Gastroesophageal sphincter (tissue), 4 donors: ENCODE data around the gene C12orf75. TPM values are rescaled to one million over a fixed set of nuclear protein-coding genes. Genes with fewer than 3 reads are reported as not detected.

Experiments used
- ATAC-seq: fragments of 150-250 bp; one replicate; pipeline ENCODE4 v1.9.1; 2016; ENCODE audit warnings: mild to moderate bottlenecking, moderate library complexity
- H3K27ac ChIP-seq, 4 donors: fragments of 200-600 bp; sonication (generic) in 3 of 4; 1 replicate in 3 of 4; 2 replicates in 1 of 4; pipeline ENCODE4 v1.5.1; 2016 to 2019
- H3K27me3 ChIP-seq: fragments of 200-600 bp; sonication (generic); one replicate; pipeline ENCODE4 v1.5.1; 2019
- H3K36me3 ChIP-seq, 2 donors: fragments of 200-600 bp; sonication (generic); one replicate each; pipeline ENCODE4 v1.5.1; 2019; ENCODE audit warnings: control low read depth in 1 of 2
- H3K4me1 ChIP-seq, 3 donors: fragments of 200-600 bp; sonication (generic); 1 replicate in 2 of 3; 2 replicates in 1 of 3; pipeline ENCODE4 v1.5.1; 2016 to 2019; ENCODE audit warnings: control low read depth in 2 of 3
- H3K4me3 ChIP-seq, 2 donors: fragments of 200-600 bp; sonication (generic); one replicate each; pipeline ENCODE4 v1.5.1; 2019; ENCODE audit warnings: mild to moderate bottlenecking in 1 of 2, moderate library complexity in 1 of 2
- H3K9me3 ChIP-seq, 3 donors: fragments of 200-600 bp; sonication (generic); one replicate each; pipeline ENCODE4 v1.5.1; 2017 to 2019; ENCODE audit warnings: control low read depth in 2 of 3
- CTCF ChIP-seq, 4 experiments: fragments of 200-600 bp in 2 of 4; fragments of 450-650 bp in 2 of 4; sonication (generic) in 1 of 4; IDR thresholded peaks; one replicate each; pipeline ENCODE4 v1.5.1; 2017 to 2019; ENCODE audit warnings: antibody characterized with exemption in 4 of 4, mild to moderate bottlenecking in 2 of 4, moderate library complexity in 2 of 4
- EP300 ChIP-seq: sonication (generic); formaldehyde crosslinking; IDR thresholded peaks from one replicate; pipeline ENCODE4 v1.6.1; 2017; ENCODE audit warnings: antibody characterized with exemption, mild to moderate bottlenecking
- POLR2A ChIP-seq, 2 donors: fragments of 450-650 bp; IDR thresholded peaks; one replicate each; pipeline ENCODE4 v1.6.1; 2017; ENCODE audit warnings: antibody characterized with exemption in 2 of 2, mild to moderate bottlenecking in 2 of 2, moderate library complexity in 1 of 2
- POLR2AphosphoS5 ChIP-seq: sonication (generic); formaldehyde crosslinking; IDR thresholded peaks from one replicate; pipeline ENCODE4 v1.6.1; 2017; ENCODE audit warnings: antibody characterized with exemption
- WGBS, 2 donors: methylation state at CpG; one replicate each; pipeline ENCODE4 v1.1.5; 2018; ENCODE audit warnings: low coverage in 1 of 2; 5-methylcytosine and 5-hydroxymethylcytosine counted together
- total RNA-seq, 4 donors: library from RNA; depleted of rRNA; stranded (reverse); fragments of >200 nt; gene quantifications; one replicate each; pipeline ENCODE4 v1.1.0, GENCODE V29; 2016

Gene C12orf75
- total RNA-seq, 4 donors from 2014 or later = 1.9 to 4.3 (median 2.2) TPM; not detected in 1

GRCh38 chr12:105359856-105360255 lies 29.4 kb downstream of the C12orf75 start:
- H3K27me3 ChIP-seq = no peaks in the 10 kb centered on the region
- TF ChIP-seq EP300 (no peak), POLR2AphosphoS5 (no peak), POLR2A (IDR thresholded peaks at IDR 0.05) (no peak), CTCF (IDR thresholded peaks at IDR 0.05) (no peak)
- no peaks in the 10 kb centered on the region for H3K36me3 ChIP-seq
- no peak overlapping the region for H3K4me3 ChIP-seq
- no peaks in the 10 kb centered on the region for H3K9me3 ChIP-seq
- H3K27ac ChIP-seq = no peak overlapping the region
- H3K4me1 ChIP-seq = no peaks in the 10 kb centered on the region
- 30 to 54% methylated on average over 1 of the region's 1 CpG for WGBS, 2 donors
- no peak for ATAC-seq

DNA sequence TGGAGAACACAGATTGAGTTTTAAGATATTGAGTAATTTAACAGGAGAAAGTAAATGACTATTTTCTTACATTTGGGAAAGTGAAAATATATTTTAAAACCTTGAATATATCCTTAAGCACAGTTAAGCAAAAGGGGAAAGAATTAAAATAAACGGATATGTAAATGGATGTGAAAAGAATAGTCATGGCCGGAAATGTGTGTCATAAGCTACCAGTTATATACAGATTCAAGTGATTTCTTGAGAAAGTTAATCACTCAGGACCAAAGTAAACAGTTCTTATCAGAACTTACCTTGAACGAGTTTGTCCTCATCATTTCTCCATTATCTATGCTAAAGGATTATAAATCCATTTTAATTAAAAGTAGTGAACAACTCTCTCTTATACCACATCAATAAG lies 33.4 kb downstream of the C12orf75 start:
- no peak overlapping the region for H3K27ac ChIP-seq
- no peak for ATAC-seq
- H3K36me3 ChIP-seq = no peaks in the 10 kb centered on the region
- no peaks in the 10 kb centered on the region for H3K27me3 ChIP-seq
- no peaks in the 10 kb centered on the region for H3K4me1 ChIP-seq
- TF ChIP-seq POLR2A (IDR thresholded peaks at IDR 0.05) (no peak), CTCF (IDR thresholded peaks at IDR 0.05) (no peak), POLR2AphosphoS5 (no peak), EP300 (no peak)
- H3K9me3 ChIP-seq = no peaks in the 10 kb centered on the region
- no peak overlapping the region for H3K4me3 ChIP-seq
- 59 to 73% methylated on average over 3 of the region's 3 CpGs for WGBS, 2 donors

DNA sequence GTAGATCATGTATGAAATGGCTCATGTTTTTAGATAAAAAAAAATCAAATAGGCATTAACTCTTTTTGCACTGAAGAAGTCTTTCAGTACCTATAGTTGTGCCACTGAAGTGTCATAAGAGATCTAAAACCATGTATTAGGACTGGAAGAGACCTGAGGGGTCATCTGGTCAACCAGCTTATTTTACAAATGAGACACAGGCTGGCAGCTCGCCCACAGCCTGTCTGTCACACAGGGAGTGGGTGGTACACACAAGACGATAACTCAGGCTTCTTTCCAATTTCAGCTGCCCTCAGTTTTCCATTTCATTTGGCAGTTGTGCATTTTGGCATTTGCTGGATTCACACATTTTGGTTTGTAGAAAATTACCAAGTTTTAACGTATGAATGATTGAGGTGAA lies 34.7 kb downstream of the C12orf75 start:
- TF ChIP-seq POLR2AphosphoS5 (no peak), POLR2A (IDR thresholded peaks at IDR 0.05) (no peak), CTCF (IDR thresholded peaks at IDR 0.05) (no peak), EP300 (no peak)
- Histone ChIP-seq H3K27ac (no peak overlapping the region), H3K27me3 (no peaks in the 10 kb centered on the region), H3K9me3 (no peaks in the 10 kb centered on the region), H3K36me3 (no peaks in the 10 kb centered on the region), H3K4me1 (no peaks in the 10 kb centered on the region), H3K4me3 (no peak overlapping the region)
- ATAC-seq = no peak
- WGBS, 2 donors = 49 to 53% methylated on average over 2 to 3 of the region's 3 CpGs

GRCh38 chr12:105368047-105368646 lies 37.7 kb downstream of the C12orf75 start:
- ATAC-seq = no peak
- Histone ChIP-seq H3K9me3 (no peaks in the 10 kb centered on the region), H3K36me3 (no peaks in the 10 kb centered on the region), H3K4me1 (no peaks in the 10 kb centered on the region), H3K27ac (no peak overlapping the region), H3K4me3 (no peak overlapping the region), H3K27me3 (no peaks in the 10 kb centered on the region)
- TF ChIP-seq EP300 (no peak), CTCF (IDR thresholded peaks at IDR 0.05) (no peak), POLR2A (IDR thresholded peaks at IDR 0.05) (no peak), POLR2AphosphoS5 (no peak)
- 79 to 88% methylated on average over 6 of the region's 6 CpGs for WGBS, 2 donors

DNA sequence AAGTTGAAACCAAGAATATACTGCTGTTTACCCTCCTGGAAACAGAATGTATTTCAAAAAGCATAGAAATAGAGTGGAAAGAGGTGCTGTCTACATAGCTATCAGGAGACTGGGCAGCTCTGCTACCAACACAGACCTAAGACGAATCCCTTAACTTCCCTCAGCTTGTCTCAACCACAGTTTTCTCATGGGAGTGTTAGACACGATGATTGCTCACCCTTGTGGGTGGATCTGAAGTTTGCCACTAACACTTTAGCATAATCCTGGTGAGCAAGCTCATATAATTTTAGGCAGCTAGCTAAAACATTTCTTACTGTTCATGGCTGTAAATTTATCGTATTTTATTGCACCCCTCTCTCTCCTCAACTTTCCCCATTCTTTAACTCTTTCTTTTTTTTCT lies 38.5 kb downstream of the C12orf75 start:
- WGBS, 2 donors = 46 to 49% methylated on average over 3 of the region's 3 CpGs
- Histone ChIP-seq H3K27ac (no peak overlapping the region), H3K9me3 (no peaks in the 10 kb centered on the region), H3K4me3 (no peak overlapping the region), H3K36me3 (no peaks in the 10 kb centered on the region), H3K27me3 (no peaks in the 10 kb centered on the region), H3K4me1 (no peaks in the 10 kb centered on the region)
- TF ChIP-seq CTCF (IDR thresholded peaks at IDR 0.05) (no peak), EP300 (no peak), POLR2A (IDR thresholded peaks at IDR 0.05) (no peak), POLR2AphosphoS5 (no peak)
- ATAC-seq = no peak
